ENCODE data around the gene REL.

DNA sequence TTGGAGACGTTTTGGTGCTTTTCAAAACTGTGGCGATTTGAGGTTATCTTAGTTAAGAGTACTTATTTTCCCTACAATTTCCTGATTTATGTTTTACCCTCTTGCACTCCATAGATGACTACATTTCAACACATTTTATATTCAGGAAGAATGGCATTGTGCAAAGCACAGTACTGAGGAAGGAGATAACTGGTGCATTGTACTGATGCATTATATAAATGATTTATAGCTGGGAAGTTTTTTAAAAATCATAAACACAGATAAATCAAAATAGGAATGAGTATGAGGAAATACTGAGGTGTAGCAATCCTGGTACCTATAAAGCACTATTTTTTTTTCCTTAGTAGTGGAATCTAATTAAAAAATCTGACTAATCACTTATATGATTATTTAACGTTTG, 5.6 kb downstream of the REL start:
- TF ChIP-seq, protein P1, sequence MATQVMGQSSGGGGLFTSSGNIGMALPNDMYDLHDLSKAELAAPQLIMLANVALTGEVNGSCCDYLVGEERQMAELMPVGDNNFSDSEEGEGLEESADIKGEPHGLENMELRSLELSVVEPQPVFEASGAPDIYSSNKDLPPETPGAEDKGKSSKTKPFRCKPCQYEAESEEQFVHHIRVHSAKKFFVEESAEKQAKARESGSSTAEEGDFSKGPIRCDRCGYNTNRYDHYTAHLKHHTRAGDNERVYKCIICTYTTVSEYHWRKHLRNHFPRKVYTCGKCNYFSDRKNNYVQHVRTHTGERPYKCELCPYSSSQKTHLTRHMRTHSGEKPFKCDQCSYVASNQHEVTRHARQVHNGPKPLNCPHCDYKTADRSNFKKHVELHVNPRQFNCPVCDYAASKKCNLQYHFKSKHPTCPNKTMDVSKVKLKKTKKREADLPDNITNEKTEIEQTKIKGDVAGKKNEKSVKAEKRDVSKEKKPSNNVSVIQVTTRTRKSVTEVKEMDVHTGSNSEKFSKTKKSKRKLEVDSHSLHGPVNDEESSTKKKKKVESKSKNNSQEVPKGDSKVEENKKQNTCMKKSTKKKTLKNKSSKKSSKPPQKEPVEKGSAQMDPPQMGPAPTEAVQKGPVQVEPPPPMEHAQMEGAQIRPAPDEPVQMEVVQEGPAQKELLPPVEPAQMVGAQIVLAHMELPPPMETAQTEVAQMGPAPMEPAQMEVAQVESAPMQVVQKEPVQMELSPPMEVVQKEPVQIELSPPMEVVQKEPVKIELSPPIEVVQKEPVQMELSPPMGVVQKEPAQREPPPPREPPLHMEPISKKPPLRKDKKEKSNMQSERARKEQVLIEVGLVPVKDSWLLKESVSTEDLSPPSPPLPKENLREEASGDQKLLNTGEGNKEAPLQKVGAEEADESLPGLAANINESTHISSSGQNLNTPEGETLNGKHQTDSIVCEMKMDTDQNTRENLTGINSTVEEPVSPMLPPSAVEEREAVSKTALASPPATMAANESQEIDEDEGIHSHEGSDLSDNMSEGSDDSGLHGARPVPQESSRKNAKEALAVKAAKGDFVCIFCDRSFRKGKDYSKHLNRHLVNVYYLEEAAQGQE (IDR thresholded peaks at IDR 0.05; ENCODE audit: insufficient read depth in 1 of 2, low read depth in 2 of 2, low read length in 2 of 2) = no peak
- TF ChIP-seq SIN3A (IDR thresholded peaks at IDR 0.05; ENCODE audit: borderline replicate concordance, insufficient read depth, low read length) = no peak
